Loucy (cell line): ENCODE results near the gene LCN10.

Experiments
- H2AFZ ChIP-seq: fragments of 200-600 bp; sonication (generic); 2 replicates; pipeline ENCODE4 v1.6.0; 2016; ENCODE audit warnings: antibody characterized with exemption, mild to moderate bottlenecking, low read length, moderate library complexity
- H3F3A ChIP-seq: fragments of 200-600 bp; 2 replicates; pipeline ENCODE4 v1.6.0; 2016; ENCODE audit warnings: antibody characterized with exemption, low read depth, mild to moderate bottlenecking
- H3K27me3 ChIP-seq: fragments of 200-600 bp; sonication (generic); 2 replicates; pipeline ENCODE4 v1.6.1; 2014; ENCODE audit warnings: low read length, mild to moderate bottlenecking; ENCODE audit not compliant: insufficient read depth, poor library complexity, severe bottlenecking
- H3K36me3 ChIP-seq: fragments of 200-600 bp; sonication (generic); 2 replicates; pipeline ENCODE4 v1.6.1; 2016; ENCODE audit warnings: low read length; ENCODE audit not compliant: insufficient read depth
- H3K4me1 ChIP-seq: fragments of 200-600 bp; sonication (generic); 2 replicates; pipeline ENCODE4 v1.5.1; 2014; ENCODE audit warnings: low read length, mild to moderate bottlenecking; ENCODE audit not compliant: insufficient read depth, poor library complexity, severe bottlenecking
- H3K4me2 ChIP-seq: fragments of 200-600 bp; sonication (generic); 2 replicates; pipeline ENCODE4 v1.6.0; 2014; ENCODE audit warnings: antibody characterized with exemption, low read length, low read depth, mild to moderate bottlenecking; ENCODE audit not compliant: poor library complexity, severe bottlenecking
- H3K4me3 ChIP-seq: fragments of 200-600 bp; sonication (generic); 2 replicates; pipeline ENCODE4 v1.5.1; 2014; ENCODE audit warnings: low read length, mild to moderate bottlenecking, mixed read lengths; ENCODE audit not compliant: poor library complexity, severe bottlenecking
- H3K79me2 ChIP-seq: fragments of 200-600 bp; sonication (generic); 2 replicates; pipeline ENCODE4 v1.6.1; 2014; ENCODE audit warnings: low read length; ENCODE audit not compliant: insufficient read depth
- H3K9ac ChIP-seq: fragments of 200-600 bp; sonication (generic); 2 replicates; pipeline ENCODE4 v1.6.0; 2014; ENCODE audit warnings: mild to moderate bottlenecking, low read depth, low read length, moderate library complexity; ENCODE audit not compliant: poor library complexity, severe bottlenecking
- H3K9me2 ChIP-seq: fragments of 200-600 bp; sonication (generic); replicated peaks from 2 replicates; pipeline ENCODE4 v1.6.1; 2016; ENCODE audit warnings: low read depth, low read length, mixed read lengths
- H3K9me3 ChIP-seq: fragments of 200-600 bp; sonication (generic); 2 replicates; pipeline ENCODE4 v1.6.1; 2014; ENCODE audit warnings: mild to moderate bottlenecking, antibody characterized with exemption, low read length, low read depth; ENCODE audit not compliant: insufficient read depth
- H4K20me1 ChIP-seq: fragments of 200-600 bp; sonication (generic); 2 replicates; pipeline ENCODE4 v1.6.0; 2014; ENCODE audit warnings: antibody characterized with exemption, low read length, mild to moderate bottlenecking; ENCODE audit not compliant: insufficient read depth, poor library complexity, severe bottlenecking
- EZH2phosphoT487 ChIP-seq: fragments of 200-600 bp; IDR thresholded peaks from 2 replicates; pipeline ENCODE4 v1.6.1; 2018; ENCODE audit warnings: antibody characterized with exemption, mild to moderate bottlenecking, moderate library complexity, borderline replicate concordance
- TF ChIP-seq, protein P1 (sequence below): fragments of 200-600 bp; sonication (generic); conservative IDR thresholded peaks from 2 replicates; pipeline ENCODE4 v1.5.1; 2014; ENCODE audit warnings: mild to moderate bottlenecking, antibody characterized with exemption, low read length

The LCN10 gene

GRCh38 chr9:136746155-136746490 is 3.4 kb upstream of the LCN10 start:
- no peak for TF ChIP-seq EZH2phosphoT487
- TF ChIP-seq, protein P1, sequence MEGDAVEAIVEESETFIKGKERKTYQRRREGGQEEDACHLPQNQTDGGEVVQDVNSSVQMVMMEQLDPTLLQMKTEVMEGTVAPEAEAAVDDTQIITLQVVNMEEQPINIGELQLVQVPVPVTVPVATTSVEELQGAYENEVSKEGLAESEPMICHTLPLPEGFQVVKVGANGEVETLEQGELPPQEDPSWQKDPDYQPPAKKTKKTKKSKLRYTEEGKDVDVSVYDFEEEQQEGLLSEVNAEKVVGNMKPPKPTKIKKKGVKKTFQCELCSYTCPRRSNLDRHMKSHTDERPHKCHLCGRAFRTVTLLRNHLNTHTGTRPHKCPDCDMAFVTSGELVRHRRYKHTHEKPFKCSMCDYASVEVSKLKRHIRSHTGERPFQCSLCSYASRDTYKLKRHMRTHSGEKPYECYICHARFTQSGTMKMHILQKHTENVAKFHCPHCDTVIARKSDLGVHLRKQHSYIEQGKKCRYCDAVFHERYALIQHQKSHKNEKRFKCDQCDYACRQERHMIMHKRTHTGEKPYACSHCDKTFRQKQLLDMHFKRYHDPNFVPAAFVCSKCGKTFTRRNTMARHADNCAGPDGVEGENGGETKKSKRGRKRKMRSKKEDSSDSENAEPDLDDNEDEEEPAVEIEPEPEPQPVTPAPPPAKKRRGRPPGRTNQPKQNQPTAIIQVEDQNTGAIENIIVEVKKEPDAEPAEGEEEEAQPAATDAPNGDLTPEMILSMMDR, result no peak
- 0 out of 2 replicates have a peak, but pooled peaks cover under 1% of the 10 kb centered on the region for H3K9me3 ChIP-seq
- no peaks in the 10 kb centered on the region for H3K79me2 ChIP-seq
- H3K27me3 ChIP-seq, result no peaks in the 10 kb centered on the region
- H3K4me3 ChIP-seq, result no peak overlapping the region
- H3K36me3 ChIP-seq, result no peaks in the 10 kb centered on the region
- H3F3A ChIP-seq, result no peaks in the 10 kb centered on the region
- H3K9ac ChIP-seq, result no peak overlapping the region
- H3K4me2 ChIP-seq, result no peak overlapping the region
- H3K4me1 ChIP-seq, result no peaks in the 10 kb centered on the region
- H4K20me1 ChIP-seq, result no peaks in the 10 kb centered on the region
- no peak overlapping the region for H2AFZ ChIP-seq
- H3K9me2 ChIP-seq, result no peaks in the 10 kb centered on the region

DNA sequence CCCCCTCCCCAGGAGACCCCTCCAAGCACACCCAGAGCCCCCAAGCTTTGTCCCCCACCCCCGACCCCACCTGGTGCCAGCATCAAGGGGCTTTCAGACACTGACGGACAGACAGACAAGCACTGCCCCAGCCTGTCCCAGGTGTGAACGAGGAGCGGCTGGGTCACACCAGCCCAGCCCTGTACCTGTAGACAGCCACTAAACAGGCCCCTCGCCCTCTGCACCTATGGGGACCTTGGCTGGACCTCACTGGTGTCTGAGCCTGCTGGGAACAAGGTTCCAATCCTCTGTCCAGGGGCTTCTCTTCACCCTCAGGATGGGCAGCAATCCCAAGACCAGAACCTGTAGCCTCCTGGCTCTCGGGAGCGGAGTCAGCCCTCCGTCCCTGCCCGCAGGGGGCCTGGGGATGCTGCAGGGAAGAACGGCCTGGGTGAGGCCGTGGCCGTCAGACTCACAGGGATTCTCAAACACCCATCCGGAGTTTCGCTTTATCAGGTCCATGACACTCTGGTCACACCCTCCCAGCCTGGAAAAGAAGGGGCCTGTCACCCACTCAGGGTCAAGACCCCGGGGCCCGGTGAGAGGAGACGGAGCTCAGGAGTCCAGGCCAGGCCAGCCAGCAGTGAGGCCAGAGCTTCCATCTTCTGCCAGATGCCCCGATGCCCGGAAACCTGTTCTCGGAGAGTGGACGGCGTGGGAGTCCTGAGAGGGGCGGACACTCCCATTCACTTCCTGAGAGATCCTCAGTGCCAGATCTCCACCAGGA is 2.8 kb upstream of the LCN10 start:
- H3K27me3 ChIP-seq, result no peaks in the 10 kb centered on the region
- no peaks in the 10 kb centered on the region for H4K20me1 ChIP-seq
- no peak overlapping the region for H3K9ac ChIP-seq
- no peak overlapping the region for H3K4me3 ChIP-seq
- H3K4me1 ChIP-seq, result no peaks in the 10 kb centered on the region
- no peak overlapping the region for H2AFZ ChIP-seq
- no peaks in the 10 kb centered on the region for H3K9me2 ChIP-seq
- H3K79me2 ChIP-seq, result no peaks in the 10 kb centered on the region
- no peak overlapping the region for H3K4me2 ChIP-seq
- H3F3A ChIP-seq, result no peaks in the 10 kb centered on the region
- H3K9me3 ChIP-seq, result no peaks in the 10 kb centered on the region
- TF ChIP-seq, protein P1, result no peak
- TF ChIP-seq EZH2phosphoT487, result no peak
- no peaks in the 10 kb centered on the region for H3K36me3 ChIP-seq

GRCh38 chr9:136744773-136745172 is 2.0 kb upstream of the LCN10 start:
- Histone ChIP-seq H3K79me2 (no peaks in the 10 kb centered on the region), H3K9me3 (no peaks in the 10 kb centered on the region), H3K4me1 (no peaks in the 10 kb centered on the region), H3K9me2 (no peaks in the 10 kb centered on the region), H3K36me3 (no peaks in the 10 kb centered on the region), H3K27me3 (no peaks in the 10 kb centered on the region), H2AFZ (no peak overlapping the region), H4K20me1 (no peaks in the 10 kb centered on the region), H3F3A (no peaks in the 10 kb centered on the region), H3K4me2 (no peak overlapping the region), H3K4me3 (no peak overlapping the region), H3K9ac (no peak overlapping the region)
- TF ChIP-seq EZH2phosphoT487, result no peak
- TF ChIP-seq, protein P1, result no peak
